GM18498 (cell line): ENCODE data around the gene SYNJ2.

ENCODE experiments used
- ATAC-seq: cut with Tn5 transposase; IDR thresholded peaks from one replicate; pipeline ENCODE4 v1.9.1; 2021; ENCODE audit warnings: mild to moderate bottlenecking, moderate library complexity; ENCODE audit not compliant: unreplicated experiment

The SYNJ2 gene

GRCh38 chr6:158110986-158111385 lies 129.3 kb downstream of the SYNJ2 start:
- no peak for ATAC-seq

GRCh38 chr6:158111987-158112386 lies 130.3 kb downstream of the SYNJ2 start:
- ATAC-seq = no peak

- ATAC-seq = no peak
Measured at GRCh38 chr6:158113802-158114201, 132.1 kb downstream of the SYNJ2 start.

- ATAC-seq = no peak
Measured at GRCh38 chr6:158115102-158115501, 133.4 kb downstream of the SYNJ2 start.

- ATAC-seq = no peak
Measured at GRCh38 chr6:158115508-158115907, 133.8 kb downstream of the SYNJ2 start.

GRCh38 chr6:158118886-158119285 lies 137.2 kb downstream of the SYNJ2 start:
- ATAC-seq = no peak

- ATAC-seq = no peak
Measured at GRCh38 chr6:158121335-158121734, 139.7 kb downstream of the SYNJ2 start.

- no peak for ATAC-seq
Measured at GRCh38 chr6:158122048-158122447, 140.4 kb downstream of the SYNJ2 start.

- ATAC-seq = no peak
Measured at GRCh38 chr6:158124288-158124687, 142.6 kb downstream of the SYNJ2 start.

- ATAC-seq = no peak
Measured at GRCh38 chr6:158125271-158125670, 143.6 kb downstream of the SYNJ2 start.

- ATAC-seq = no peak
Measured at GRCh38 chr6:158131926-158132325, 150.3 kb downstream of the SYNJ2 start.

- no peak for ATAC-seq
Measured at GRCh38 chr6:158142789-158143188, 161.1 kb downstream of the SYNJ2 start.

- ATAC-seq = no peak
Measured at GRCh38 chr6:158143700-158144099, 162.0 kb downstream of the SYNJ2 start.
